Measurements from ENCODE around the gene CHD1. TPM values are rescaled to one million over a fixed set of nuclear protein-coding genes. Genes with fewer than 3 reads are reported as not detected.
"Not testable (repeated sequence)": the region's sequence is repeated elsewhere in the genome, so short reads cannot be mapped to it uniquely, and the experiment has no call there.

Gene CHD1
- total RNA-seq, 2 donors from 2014 or later: 59.1 to 59.5 TPM

DNA sequence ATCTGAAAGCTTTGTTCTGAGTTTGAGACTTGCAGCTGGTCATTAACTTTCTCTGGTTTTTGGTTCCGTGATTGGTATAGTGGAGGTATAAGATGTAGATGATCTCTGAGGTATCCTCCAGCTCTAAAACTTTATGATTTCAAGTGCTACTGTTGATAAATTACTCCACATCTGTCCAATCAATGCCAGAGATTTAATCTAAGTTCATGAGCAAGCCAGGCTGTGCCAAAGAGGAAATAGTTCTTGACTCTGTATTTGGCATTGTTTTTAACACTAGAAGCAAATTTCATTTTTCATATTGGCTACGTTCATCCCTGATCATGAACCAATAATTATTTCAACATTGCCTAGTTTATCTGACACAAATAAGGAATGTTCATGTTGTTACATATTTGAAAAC lies 28.5 kb upstream of the CHD1 start:
- 90 to 100% methylated on average over 1 to 2 of the region's 2 CpGs for WGBS, 2 experiments (ENCODE audit: insufficient coverage in 1 of 2, insufficient read length in 1 of 2)
- no peak for DNase-seq
- Histone ChIP-seq H3K4me1 (ENCODE audit: control insufficient read depth, insufficient read depth, low read length) (no peaks in the 10 kb centered on the region), H3K27me3 (ENCODE audit: control insufficient read depth, insufficient read depth, low read length, poor library complexity, severe bottlenecking) (peaks cover 4% of the 10 kb centered on the region), H3K27ac (ENCODE audit: low read depth, low read length) (no peak overlapping the region), H3K9ac (ENCODE audit: extremely low read depth, low read length, poor library complexity, severe bottlenecking) (no peak overlapping the region), H3K9me3 (ENCODE audit: control insufficient read depth, low read length) (no peaks in the 10 kb centered on the region), H3K36me3 (ENCODE audit: control insufficient read depth, insufficient read depth, low read length) (no peaks in the 10 kb centered on the region), H3K4me3 (ENCODE audit: low read length) (no peak overlapping the region)
- Mint-ChIP-seq H3K4me3 (no peak overlapping the region), H3K36me3 (ENCODE audit: low read depth) (no peaks in the 10 kb centered on the region), H3K27ac (no peak overlapping the region), H3K27me3 (ENCODE audit: insufficient read depth) (no peaks in the 10 kb centered on the region), H3K4me1 (peaks cover 7% of the 10 kb centered on the region), H3K9me3 (peaks cover 7% of the 10 kb centered on the region)
- TF ChIP-seq, protein P1, sequence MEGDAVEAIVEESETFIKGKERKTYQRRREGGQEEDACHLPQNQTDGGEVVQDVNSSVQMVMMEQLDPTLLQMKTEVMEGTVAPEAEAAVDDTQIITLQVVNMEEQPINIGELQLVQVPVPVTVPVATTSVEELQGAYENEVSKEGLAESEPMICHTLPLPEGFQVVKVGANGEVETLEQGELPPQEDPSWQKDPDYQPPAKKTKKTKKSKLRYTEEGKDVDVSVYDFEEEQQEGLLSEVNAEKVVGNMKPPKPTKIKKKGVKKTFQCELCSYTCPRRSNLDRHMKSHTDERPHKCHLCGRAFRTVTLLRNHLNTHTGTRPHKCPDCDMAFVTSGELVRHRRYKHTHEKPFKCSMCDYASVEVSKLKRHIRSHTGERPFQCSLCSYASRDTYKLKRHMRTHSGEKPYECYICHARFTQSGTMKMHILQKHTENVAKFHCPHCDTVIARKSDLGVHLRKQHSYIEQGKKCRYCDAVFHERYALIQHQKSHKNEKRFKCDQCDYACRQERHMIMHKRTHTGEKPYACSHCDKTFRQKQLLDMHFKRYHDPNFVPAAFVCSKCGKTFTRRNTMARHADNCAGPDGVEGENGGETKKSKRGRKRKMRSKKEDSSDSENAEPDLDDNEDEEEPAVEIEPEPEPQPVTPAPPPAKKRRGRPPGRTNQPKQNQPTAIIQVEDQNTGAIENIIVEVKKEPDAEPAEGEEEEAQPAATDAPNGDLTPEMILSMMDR (conservative IDR thresholded peaks at IDR 0.05): no peak

DNA sequence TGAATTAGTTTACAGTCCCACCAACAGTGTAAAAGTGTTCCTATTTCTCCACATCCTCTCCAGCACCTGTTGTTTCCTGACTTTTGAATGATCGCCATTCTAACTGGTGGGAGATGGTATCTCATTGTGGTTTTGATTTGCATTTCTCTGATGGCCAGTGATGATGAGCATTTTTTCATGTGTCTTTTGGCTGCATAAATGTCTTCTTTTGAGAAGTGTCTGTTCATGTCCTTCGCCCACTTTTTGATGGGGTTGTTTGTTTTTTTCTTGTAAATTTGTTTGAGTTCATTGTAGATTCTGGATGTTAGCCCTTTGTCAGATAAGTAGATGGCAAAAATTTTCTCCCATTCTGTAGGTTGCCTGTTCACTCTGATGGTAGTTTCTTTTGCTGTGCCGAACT lies 27.1 kb upstream of the CHD1 start:
- not testable (repeated sequence) for H3K4me1 Mint-ChIP-seq
- WGBS, 2 experiments (ENCODE audit: insufficient coverage in 1 of 2, insufficient read length in 1 of 2): 100% methylated on average over 1 of the region's 3 CpGs; no CpG with 5 or more reads in 1 of the 2 experiments

DNA sequence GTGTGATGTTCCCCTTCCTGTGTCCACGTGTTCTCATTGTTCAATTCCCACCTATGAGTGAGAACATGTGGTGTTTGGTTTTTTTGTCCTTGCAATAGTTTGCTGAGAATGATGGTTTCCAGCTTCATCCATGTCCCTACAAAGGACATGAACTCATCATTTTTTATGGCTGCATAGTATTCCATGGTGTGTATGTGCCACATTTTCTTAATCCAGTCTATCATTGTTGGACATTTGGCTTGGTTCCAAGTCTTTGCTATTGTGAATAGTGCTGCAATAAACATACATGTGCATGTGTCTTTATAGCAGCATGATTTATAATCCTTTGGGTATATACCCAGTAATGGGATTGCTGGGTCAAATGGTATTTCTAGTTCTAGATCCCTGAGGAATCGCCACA lies 26.7 kb upstream of the CHD1 start:
- H3K4me1 ChIP-seq (ENCODE audit: control insufficient read depth, insufficient read depth, low read length); H3K36me3 Mint-ChIP-seq (ENCODE audit: low read depth); H3K9ac ChIP-seq (ENCODE audit: extremely low read depth, low read length, poor library complexity, severe bottlenecking); H3K27ac Mint-ChIP-seq; H3K4me3 ChIP-seq (ENCODE audit: low read length); H3K9me3 Mint-ChIP-seq; H3K9me3 ChIP-seq (ENCODE audit: control insufficient read depth, low read length); H3K27me3 Mint-ChIP-seq (ENCODE audit: insufficient read depth); H3K27ac ChIP-seq (ENCODE audit: low read depth, low read length); H3K36me3 ChIP-seq (ENCODE audit: control insufficient read depth, insufficient read depth, low read length); H3K4me1 Mint-ChIP-seq; DNase-seq; H3K27me3 ChIP-seq (ENCODE audit: control insufficient read depth, insufficient read depth, low read length, poor library complexity, severe bottlenecking); H3K4me3 Mint-ChIP-seq: not testable (repeated sequence)
- WGBS, 2 experiments (ENCODE audit: insufficient coverage in 1 of 2, insufficient read length in 1 of 2): no CpG with 5 or more reads among the region's 2 CpGs

More for the DNA sequence above, 27.1 kb upstream of the CHD1 start:
- H3K9me3 ChIP-seq (ENCODE audit: control insufficient read depth, low read length); H3K27ac Mint-ChIP-seq; H3K27ac ChIP-seq (ENCODE audit: low read depth, low read length); H3K9ac ChIP-seq (ENCODE audit: extremely low read depth, low read length, poor library complexity, severe bottlenecking); DNase-seq; H3K27me3 Mint-ChIP-seq (ENCODE audit: insufficient read depth); H3K4me3 Mint-ChIP-seq; H3K9me3 Mint-ChIP-seq; H3K4me3 ChIP-seq (ENCODE audit: low read length); H3K36me3 ChIP-seq (ENCODE audit: control insufficient read depth, insufficient read depth, low read length); H3K36me3 Mint-ChIP-seq (ENCODE audit: low read depth); H3K27me3 ChIP-seq (ENCODE audit: control insufficient read depth, insufficient read depth, low read length, poor library complexity, severe bottlenecking); H3K4me1 ChIP-seq (ENCODE audit: control insufficient read depth, insufficient read depth, low read length): not testable (repeated sequence)

DNA sequence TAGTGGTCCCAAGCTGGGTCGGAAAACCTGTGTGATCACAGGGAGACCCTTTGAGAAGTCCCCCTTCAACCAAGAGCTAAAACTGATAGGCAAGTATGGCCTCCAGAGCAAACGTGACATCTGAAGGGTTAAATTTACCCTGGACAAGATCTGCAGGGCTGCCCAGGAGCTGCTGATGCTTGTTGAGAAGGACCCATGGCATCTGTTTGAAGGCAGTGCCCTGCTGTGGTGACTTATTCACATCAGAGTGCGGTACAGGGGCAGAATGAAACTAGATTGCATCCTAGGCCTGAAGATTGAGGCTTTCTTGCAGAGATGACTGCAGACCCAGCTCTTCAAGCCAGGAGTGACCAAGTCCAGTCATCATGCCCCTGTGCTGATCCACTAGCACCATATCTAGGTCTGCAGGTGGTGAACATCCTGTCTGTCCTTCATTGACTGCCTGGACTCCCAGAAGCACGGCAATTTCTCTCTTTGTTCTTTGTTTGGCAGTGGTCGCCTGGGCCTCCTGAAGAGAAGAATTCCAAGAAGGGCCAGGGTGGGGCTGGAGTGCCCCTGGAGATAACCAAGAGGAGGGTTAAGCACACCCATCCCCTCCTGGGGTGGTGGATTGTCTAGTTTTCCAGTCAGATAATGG lies 25.7 kb upstream of the CHD1 start:
- Histone ChIP-seq H3K36me3 (ENCODE audit: control insufficient read depth, insufficient read depth, low read length) (no peaks in the 10 kb centered on the region), H3K9ac (ENCODE audit: extremely low read depth, low read length, poor library complexity, severe bottlenecking) (no peak overlapping the region), H3K4me1 (ENCODE audit: control insufficient read depth, insufficient read depth, low read length) (no peaks in the 10 kb centered on the region), H3K9me3 (ENCODE audit: control insufficient read depth, low read length) (no peaks in the 10 kb centered on the region), H3K27me3 (ENCODE audit: control insufficient read depth, insufficient read depth, low read length, poor library complexity, severe bottlenecking) (no peaks in the 10 kb centered on the region), H3K27ac (ENCODE audit: low read depth, low read length) (no peak overlapping the region), H3K4me3 (ENCODE audit: low read length) (no peak overlapping the region)
- Mint-ChIP-seq H3K4me1 (peaks cover 3% of the 10 kb centered on the region), H3K36me3 (ENCODE audit: low read depth) (no peaks in the 10 kb centered on the region), H3K27me3 (ENCODE audit: insufficient read depth) (no peaks in the 10 kb centered on the region), H3K9me3 (peaks cover 7% of the 10 kb centered on the region), H3K4me3 (no peak overlapping the region), H3K27ac (no peak overlapping the region)
- 92 to 93% methylated on average over 3 to 5 of the region's 5 CpGs for WGBS, 2 experiments (ENCODE audit: insufficient coverage in 1 of 2, insufficient read length in 1 of 2)
- DNase-seq: no peak
- TF ChIP-seq, protein P1 (conservative IDR thresholded peaks at IDR 0.05): no peak
